ENCODE results near the gene OBI1.

OBI1 gene

DNA sequence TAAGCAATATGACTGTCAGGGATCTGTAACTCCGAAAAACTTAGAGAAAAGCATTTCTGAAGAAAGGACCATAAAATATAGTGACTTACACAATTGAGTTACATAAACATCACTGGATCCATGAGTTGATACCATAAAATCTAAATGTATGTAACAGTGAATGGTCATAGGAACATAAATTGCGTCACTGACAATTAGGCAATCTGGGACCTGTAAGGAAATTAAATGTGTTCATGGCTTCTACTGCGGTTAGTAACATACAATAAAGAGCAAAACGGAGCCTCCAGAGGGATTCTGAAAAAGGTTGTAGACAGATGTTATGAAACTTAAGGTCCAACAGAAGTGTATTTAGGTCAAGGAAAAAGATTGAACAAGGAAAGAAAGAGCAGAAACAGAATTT, 82.7 kb downstream of the OBI1 start:
- DNase-seq (ENCODE audit: low spot score): no peak

GRCh38 chr13:78572459-78572858, 86.5 kb downstream of the OBI1 start:
- DNase-seq (ENCODE audit: low spot score): no peak

DNA sequence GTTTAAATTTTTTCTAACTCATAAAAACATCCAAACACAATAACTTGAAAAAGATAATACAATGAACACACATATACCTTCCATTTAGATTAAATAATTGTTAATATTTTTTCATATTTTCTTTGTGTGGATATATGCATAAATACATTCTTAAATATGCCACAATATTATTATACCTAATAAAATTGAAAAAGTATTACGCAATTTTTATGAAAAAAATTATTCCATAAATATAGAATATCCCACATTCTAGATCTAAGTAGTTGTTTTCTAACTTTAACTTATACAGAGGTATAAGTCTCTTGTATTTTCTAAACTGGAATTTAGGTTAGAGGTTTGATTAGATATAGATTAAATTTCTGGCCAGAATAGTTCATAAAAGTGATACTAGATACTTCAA, 89.9 kb downstream of the OBI1 start:
- no peak for DNase-seq (ENCODE audit: low spot score)

GRCh38 chr13:78566631-78567030, 92.3 kb downstream of the OBI1 start:
- no peak for DNase-seq (ENCODE audit: low spot score)

Measured in Ammon's horn (tissue), 1 donor.